ENCODE data around the gene ARHGAP10. TPM values are rescaled to one million over a fixed set of nuclear protein-coding genes. Genes with fewer than 3 reads are reported as not detected.

Gene ARHGAP10
- total RNA-seq, 2 donors from 2014 or later, result 36.1 to 43.5 TPM

DNA sequence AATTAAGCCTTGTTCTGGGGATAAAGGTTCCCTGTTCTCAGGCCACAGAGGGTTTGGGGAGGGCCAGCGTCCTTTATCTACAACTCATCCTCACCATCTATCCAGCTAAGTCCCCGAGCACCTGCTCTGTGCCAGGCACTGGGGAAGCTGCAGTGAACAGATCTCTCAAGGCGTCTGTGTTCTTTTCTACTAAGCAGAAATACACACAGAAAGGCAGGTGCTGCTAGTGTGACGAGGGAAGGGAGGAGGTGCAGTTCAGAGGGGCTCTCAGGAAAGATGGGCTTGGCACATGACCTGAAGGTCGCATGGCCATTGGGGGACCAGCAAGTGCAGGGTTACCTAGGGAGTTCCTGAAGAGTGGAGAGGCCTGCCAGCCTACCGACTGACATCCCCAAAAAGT is 358.1 kb downstream of the ARHGAP10 start:
- DNase-seq (ENCODE audit: low spot score), result no peak

DNA sequence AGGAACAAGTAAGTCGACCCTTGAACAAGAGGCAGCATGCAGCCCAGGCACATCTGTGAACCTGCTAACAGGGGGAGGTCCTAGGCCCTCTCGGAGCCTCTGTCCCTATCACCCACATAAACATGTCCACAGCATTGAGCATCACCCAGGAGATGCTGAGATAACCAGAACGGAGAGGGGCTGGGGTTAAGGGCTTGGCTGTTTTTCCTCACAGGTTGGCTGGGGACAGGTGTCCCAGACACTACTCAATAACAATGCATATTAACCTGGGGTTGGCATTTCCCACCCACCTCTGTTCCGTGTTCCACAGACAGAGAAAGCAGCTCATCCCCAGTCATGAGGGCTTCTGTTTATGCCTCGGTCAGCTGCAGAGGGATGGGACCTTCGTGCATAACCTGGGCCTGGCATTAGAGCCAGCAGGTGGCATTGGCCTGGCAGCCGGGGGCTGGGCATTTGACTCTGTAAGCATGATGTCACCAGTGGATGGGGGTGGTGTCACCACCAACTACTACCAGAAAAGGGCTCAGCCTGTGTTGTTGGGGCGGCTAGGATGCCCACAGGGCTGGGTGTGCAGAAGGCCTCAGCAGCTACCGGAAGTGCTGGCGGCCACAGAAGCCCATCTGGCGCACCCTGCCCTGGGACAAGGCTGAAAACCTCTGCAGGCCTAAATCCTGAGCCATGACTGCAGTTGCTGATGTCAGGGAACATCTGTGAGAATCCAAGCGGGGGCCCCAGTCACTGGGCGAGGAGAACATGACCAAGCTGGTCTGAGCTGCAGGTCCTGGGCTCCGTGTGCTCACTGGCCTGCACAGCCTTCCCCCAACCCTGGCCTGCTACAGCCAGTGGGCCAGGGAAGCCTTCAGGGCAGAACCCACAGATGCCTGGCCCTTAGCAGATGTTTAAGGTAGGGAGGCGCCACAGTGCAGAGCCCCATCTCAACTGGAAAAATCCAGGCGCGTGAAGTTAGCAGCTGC is 358.9 kb downstream of the ARHGAP10 start:
- H3K4me3 ChIP-seq, result no peak overlapping the region
- H3K4me1 ChIP-seq, result peaks cover 0 to 20% of the 10 kb centered on the region in 2 donors
- H3K9me3 ChIP-seq, result no peaks in the 10 kb centered on the region
- TF ChIP-seq, protein P1, sequence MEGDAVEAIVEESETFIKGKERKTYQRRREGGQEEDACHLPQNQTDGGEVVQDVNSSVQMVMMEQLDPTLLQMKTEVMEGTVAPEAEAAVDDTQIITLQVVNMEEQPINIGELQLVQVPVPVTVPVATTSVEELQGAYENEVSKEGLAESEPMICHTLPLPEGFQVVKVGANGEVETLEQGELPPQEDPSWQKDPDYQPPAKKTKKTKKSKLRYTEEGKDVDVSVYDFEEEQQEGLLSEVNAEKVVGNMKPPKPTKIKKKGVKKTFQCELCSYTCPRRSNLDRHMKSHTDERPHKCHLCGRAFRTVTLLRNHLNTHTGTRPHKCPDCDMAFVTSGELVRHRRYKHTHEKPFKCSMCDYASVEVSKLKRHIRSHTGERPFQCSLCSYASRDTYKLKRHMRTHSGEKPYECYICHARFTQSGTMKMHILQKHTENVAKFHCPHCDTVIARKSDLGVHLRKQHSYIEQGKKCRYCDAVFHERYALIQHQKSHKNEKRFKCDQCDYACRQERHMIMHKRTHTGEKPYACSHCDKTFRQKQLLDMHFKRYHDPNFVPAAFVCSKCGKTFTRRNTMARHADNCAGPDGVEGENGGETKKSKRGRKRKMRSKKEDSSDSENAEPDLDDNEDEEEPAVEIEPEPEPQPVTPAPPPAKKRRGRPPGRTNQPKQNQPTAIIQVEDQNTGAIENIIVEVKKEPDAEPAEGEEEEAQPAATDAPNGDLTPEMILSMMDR (IDR thresholded peaks at IDR 0.05), result no peak
- no peaks in the 10 kb centered on the region for H3K27me3 ChIP-seq
- no peaks in the 10 kb centered on the region for H3K36me3 ChIP-seq
- H3K27ac ChIP-seq, result no peak overlapping the region
- no peak for DNase-seq (ENCODE audit: low spot score)

More for the DNA sequence above, 358.1 kb downstream of the ARHGAP10 start:
- H3K36me3 ChIP-seq, result no peaks in the 10 kb centered on the region
- no peak overlapping the region for H3K27ac ChIP-seq
- H3K27me3 ChIP-seq, result no peaks in the 10 kb centered on the region
- peaks cover 0 to 12% of the 10 kb centered on the region in 2 donors for H3K4me1 ChIP-seq
- TF ChIP-seq, protein P1 (IDR thresholded peaks at IDR 0.05), result no peak
- no peaks in the 10 kb centered on the region for H3K9me3 ChIP-seq
- H3K4me3 ChIP-seq, result no peak overlapping the region

DNA sequence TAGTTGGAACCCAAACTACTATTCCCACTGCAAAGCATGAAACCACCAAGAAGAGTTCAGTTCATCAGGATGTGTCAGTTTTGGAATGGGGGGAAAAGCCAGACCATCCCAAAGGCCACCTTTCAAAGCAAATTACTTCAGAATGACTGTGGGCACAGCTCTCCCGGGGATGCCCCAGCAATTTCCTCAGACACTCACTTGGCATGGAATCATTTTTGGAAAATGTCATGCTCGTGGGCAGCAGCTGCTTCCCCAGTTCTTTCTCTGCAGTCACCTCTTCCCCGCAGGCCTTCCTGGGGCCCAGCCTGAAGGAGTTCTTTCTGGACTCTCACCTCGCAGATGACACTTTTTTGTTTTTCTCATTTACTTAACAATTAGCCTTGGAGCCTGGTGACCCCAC is 360.0 kb downstream of the ARHGAP10 start:
- TF ChIP-seq, protein P1 (IDR thresholded peaks at IDR 0.05), result no peak
- Histone ChIP-seq H3K9me3 (no peaks in the 10 kb centered on the region), H3K4me3 (no peak overlapping the region), H3K36me3 (no peaks in the 10 kb centered on the region), H3K4me1 (peaks cover 0 to 21% of the 10 kb centered on the region in 2 donors), H3K27ac (no peak overlapping the region), H3K27me3 (no peaks in the 10 kb centered on the region)
- DNase-seq (ENCODE audit: low spot score), result no peak

- H3K27ac ChIP-seq, result no peak overlapping the region
- no peaks in the 10 kb centered on the region for H3K27me3 ChIP-seq
- peaks cover 0 to 21% of the 10 kb centered on the region in 2 donors for H3K4me1 ChIP-seq
- no peak overlapping the region for H3K4me3 ChIP-seq
- TF ChIP-seq, protein P1 (IDR thresholded peaks at IDR 0.05), result no peak
- DNase-seq (ENCODE audit: low spot score), result no peak
- H3K9me3 ChIP-seq, result no peaks in the 10 kb centered on the region
- H3K36me3 ChIP-seq, result no peaks in the 10 kb centered on the region
Measured at GRCh38 chr4:148092316-148093014, 360.6 kb downstream of the ARHGAP10 start.

- Histone ChIP-seq H3K27me3 (no peaks in the 10 kb centered on the region), H3K4me1 (peaks cover 0 to 21% of the 10 kb centered on the region in 2 donors), H3K36me3 (no peaks in the 10 kb centered on the region), H3K4me3 (no peak overlapping the region), H3K27ac (no peak overlapping the region), H3K9me3 (no peaks in the 10 kb centered on the region)
- TF ChIP-seq, protein P1 (IDR thresholded peaks at IDR 0.05), result no peak
- no peak for DNase-seq (ENCODE audit: low spot score)
Measured at GRCh38 chr4:148093065-148093464, 361.2 kb downstream of the ARHGAP10 start.

All from right atrium auricular region (tissue), 2 donors.